ENCODE data around the gene RHBDF1.

The RHBDF1 gene

DNA sequence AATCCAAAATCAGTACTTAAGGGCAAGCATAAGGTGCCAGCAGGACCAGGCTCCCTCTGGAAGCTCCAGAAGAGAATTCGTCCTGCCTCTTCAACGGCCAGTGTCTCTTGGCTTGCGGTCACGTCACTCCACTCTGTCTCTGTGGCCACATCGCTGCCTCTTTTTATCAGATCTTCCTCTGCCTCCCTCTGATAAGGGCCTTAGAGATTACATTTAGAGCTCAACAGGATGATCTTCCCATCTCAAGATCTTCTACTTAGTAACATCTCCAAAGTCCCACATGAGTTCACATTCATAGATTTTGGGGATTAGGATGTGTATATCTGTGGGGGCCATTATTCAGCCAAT lies 22.5 kb upstream of the RHBDF1 start:
- DNase-seq (ENCODE audit: low spot score), result no peak
- no peaks in the 10 kb centered on the region for H3K4me1 ChIP-seq (ENCODE audit: insufficient read depth, poor library complexity, severe bottlenecking)

DNA sequence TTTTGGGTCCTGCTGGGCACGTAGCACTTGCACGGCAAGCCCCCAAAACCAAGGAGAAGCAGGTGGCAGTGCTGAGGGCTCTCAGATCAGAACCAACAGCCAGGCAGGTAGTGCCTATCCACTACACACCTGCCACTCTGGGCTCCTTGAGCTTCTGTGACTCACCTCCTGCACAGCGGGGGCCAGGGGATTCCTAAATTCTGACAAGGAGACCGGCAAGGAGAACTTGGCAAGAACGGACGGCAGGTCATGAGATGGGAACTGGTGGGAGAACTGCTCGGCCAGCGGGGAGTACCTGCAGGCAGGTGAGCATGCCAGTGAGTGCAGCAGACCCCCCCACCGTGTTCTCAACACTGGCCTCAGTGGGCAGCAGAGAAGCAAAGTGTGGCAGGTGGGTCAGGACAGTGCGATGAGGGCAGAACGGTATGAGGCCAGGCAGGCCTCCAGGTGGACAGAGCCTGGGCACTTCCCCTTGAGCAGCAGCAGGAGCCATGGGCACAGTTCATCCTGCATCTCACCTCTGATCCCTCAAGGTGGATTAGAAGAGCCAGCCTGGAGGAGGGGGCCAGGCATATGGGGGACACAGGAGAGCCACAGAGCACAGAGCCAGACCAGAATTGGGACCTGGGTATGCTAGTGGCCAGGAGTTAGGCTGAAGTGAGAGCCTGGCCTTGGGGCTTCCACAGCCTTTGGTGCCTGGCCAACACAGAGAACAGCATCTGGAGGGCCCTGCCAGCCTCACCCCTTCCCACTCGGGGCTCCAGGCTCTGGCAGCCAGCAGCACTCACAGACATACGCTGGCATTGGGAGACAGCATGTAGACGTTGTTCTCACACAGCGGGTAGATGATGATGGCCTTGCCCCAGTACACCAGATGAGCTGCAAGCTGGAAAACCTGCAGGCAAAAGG lies 20.3 kb upstream of the RHBDF1 start:
- Histone ChIP-seq H3K27me3 (ENCODE audit: insufficient read depth, poor library complexity, severe bottlenecking) (no peaks in the 10 kb centered on the region), H3K27ac (ENCODE audit: poor library complexity, severe bottlenecking) (no peak overlapping the region), H3K36me3 (ENCODE audit: low read depth) (peaks cover 53% of the 10 kb centered on the region), H3K9me3 (ENCODE audit: severe bottlenecking) (no peaks in the 10 kb centered on the region), H3K4me1 (ENCODE audit: insufficient read depth, poor library complexity, severe bottlenecking) (no peaks in the 10 kb centered on the region), H3K4me3 (ENCODE audit: severe bottlenecking) (no peak overlapping the region)
- TF ChIP-seq, protein P1, sequence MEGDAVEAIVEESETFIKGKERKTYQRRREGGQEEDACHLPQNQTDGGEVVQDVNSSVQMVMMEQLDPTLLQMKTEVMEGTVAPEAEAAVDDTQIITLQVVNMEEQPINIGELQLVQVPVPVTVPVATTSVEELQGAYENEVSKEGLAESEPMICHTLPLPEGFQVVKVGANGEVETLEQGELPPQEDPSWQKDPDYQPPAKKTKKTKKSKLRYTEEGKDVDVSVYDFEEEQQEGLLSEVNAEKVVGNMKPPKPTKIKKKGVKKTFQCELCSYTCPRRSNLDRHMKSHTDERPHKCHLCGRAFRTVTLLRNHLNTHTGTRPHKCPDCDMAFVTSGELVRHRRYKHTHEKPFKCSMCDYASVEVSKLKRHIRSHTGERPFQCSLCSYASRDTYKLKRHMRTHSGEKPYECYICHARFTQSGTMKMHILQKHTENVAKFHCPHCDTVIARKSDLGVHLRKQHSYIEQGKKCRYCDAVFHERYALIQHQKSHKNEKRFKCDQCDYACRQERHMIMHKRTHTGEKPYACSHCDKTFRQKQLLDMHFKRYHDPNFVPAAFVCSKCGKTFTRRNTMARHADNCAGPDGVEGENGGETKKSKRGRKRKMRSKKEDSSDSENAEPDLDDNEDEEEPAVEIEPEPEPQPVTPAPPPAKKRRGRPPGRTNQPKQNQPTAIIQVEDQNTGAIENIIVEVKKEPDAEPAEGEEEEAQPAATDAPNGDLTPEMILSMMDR (IDR thresholded peaks at IDR 0.05; ENCODE audit: poor library complexity, severe bottlenecking), result no peak
- ATAC-seq (ENCODE audit: low read depth) (no peak; the same call in 2 of the 3 replicates), DNase-seq (ENCODE audit: low spot score) (no peak)

More for the DNA sequence above, 22.5 kb upstream of the RHBDF1 start:
- H3K4me3 ChIP-seq (ENCODE audit: severe bottlenecking), result no peak overlapping the region
- TF ChIP-seq, protein P1 (IDR thresholded peaks at IDR 0.05; ENCODE audit: poor library complexity, severe bottlenecking), result no peak
- H3K9me3 ChIP-seq (ENCODE audit: severe bottlenecking), result no peaks in the 10 kb centered on the region
- H3K27me3 ChIP-seq (ENCODE audit: insufficient read depth, poor library complexity, severe bottlenecking), result no peaks in the 10 kb centered on the region
- no peak for ATAC-seq (ENCODE audit: low read depth)
- H3K36me3 ChIP-seq (ENCODE audit: low read depth), result peaks cover 54% of the 10 kb centered on the region
- no peak overlapping the region for H3K27ac ChIP-seq (ENCODE audit: poor library complexity, severe bottlenecking)

DNA sequence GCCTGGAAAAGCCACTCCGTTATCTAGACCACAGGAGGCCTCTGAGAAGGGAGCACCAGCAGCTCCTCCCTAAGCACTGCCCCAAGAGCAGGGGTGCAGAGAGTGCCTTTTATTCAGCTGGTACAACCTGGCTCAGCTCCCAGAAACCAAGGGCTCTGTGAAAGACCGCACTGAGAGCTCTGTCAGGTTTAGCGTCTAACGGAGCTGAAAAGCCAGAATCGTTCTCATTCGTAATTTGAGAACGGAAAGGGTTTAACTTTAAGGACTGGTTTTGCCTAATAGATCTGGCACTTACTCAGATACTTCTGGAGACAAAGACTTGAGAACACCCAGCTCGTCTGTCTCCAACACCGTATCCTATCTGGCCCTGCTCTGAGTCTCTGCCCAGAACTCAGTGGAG lies 19.1 kb upstream of the RHBDF1 start:
- ATAC-seq (ENCODE audit: low read depth), result no peak
- H3K4me1 ChIP-seq (ENCODE audit: insufficient read depth, poor library complexity, severe bottlenecking), result no peaks in the 10 kb centered on the region
- H3K27ac ChIP-seq (ENCODE audit: poor library complexity, severe bottlenecking), result no peak overlapping the region
- no peak overlapping the region for H3K4me3 ChIP-seq (ENCODE audit: severe bottlenecking)
- H3K36me3 ChIP-seq (ENCODE audit: low read depth), result peaks cover 55% of the 10 kb centered on the region
- no peak for DNase-seq (ENCODE audit: low spot score)
- TF ChIP-seq, protein P1 (IDR thresholded peaks at IDR 0.05; ENCODE audit: poor library complexity, severe bottlenecking), result no peak
- no peaks in the 10 kb centered on the region for H3K27me3 ChIP-seq (ENCODE audit: insufficient read depth, poor library complexity, severe bottlenecking)
- H3K9me3 ChIP-seq (ENCODE audit: severe bottlenecking), result no peaks in the 10 kb centered on the region

DNA sequence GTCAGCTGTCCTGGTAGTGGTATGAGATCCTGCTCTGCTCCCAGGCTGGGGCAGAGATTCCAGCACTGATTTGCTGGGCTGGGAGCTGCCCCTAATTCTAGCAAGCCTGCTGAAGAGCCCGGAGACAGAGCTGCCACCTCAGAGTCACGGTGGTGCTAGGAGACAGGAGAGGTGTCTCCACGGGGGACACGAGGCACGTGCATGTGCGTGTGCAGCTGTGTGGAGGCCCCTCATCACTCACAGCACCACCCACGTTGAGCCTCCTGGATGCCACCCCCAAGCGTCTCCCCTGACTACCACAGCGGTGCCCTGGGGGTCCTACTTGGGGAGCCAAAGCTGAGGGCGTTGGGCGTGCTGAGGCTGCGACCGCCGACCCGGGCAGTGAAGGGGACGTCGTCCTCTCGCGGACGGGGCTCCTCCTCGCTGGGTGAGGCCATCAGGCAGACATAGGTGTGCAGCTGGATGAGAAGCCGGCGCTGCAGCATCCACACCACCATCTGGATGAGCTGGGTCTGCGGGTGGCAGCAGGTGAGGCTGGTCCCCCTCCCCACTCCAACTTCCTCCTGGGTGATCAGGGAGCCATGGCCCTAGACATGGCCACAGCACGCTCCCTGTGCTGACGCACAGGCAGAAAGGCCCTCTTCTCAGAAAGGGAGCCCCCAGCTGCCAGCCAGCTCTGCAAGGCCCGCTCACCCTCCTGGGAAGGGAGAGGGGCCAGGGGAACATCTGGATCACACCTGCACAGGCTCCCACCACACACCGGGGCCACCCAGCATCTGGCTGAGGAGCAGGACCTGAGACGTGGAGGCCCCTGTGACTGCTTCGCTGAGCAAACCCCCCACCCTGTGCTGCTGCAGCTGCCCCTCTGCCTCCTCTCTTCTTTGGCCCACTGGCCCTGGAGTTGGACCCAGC lies 17.2 kb upstream of the RHBDF1 start:
- no peaks in the 10 kb centered on the region for H3K9me3 ChIP-seq (ENCODE audit: severe bottlenecking)
- no peak overlapping the region for H3K27ac ChIP-seq (ENCODE audit: poor library complexity, severe bottlenecking)
- TF ChIP-seq, protein P1 (IDR thresholded peaks at IDR 0.05; ENCODE audit: poor library complexity, severe bottlenecking), result no peak
- DNase-seq (ENCODE audit: low spot score) (no peak), ATAC-seq (ENCODE audit: low read depth) (no peak)
- H3K27me3 ChIP-seq (ENCODE audit: insufficient read depth, poor library complexity, severe bottlenecking), result no peaks in the 10 kb centered on the region
- no peak overlapping the region for H3K4me3 ChIP-seq (ENCODE audit: severe bottlenecking)
- peaks cover 54% of the 10 kb centered on the region for H3K36me3 ChIP-seq (ENCODE audit: low read depth)
- peaks cover 10% of the 10 kb centered on the region for H3K4me1 ChIP-seq (ENCODE audit: insufficient read depth, poor library complexity, severe bottlenecking)

Data from RWPE2 (cell line).